Liver (tissue), 3 donors: ENCODE measurements around the gene NAT8L.

Source experiments
- EGR1 ChIP-seq, 2 donors: IDR thresholded peaks; 2 replicates each; pipeline ENCODE4 v1.6.1; 2016 to 2018; ENCODE audit warnings: antibody characterized with exemption in 2 of 2, low read depth in 2 of 2
- GABPA ChIP-seq, 2 donors: IDR thresholded peaks in 1 of 2; conservative IDR thresholded peaks in 1 of 2; 2 replicates each; pipeline ENCODE4 v1.6.1; 2016; ENCODE audit warnings: antibody characterized with exemption in 2 of 2, mild to moderate bottlenecking in 1 of 2, moderate library complexity in 1 of 2
- RAD21 ChIP-seq, 2 donors: IDR thresholded peaks; 2 replicates each; pipeline ENCODE4 v1.6.1; 2016; ENCODE audit warnings: antibody characterized with exemption in 2 of 2, mild to moderate bottlenecking in 2 of 2
- SP1 ChIP-seq: IDR thresholded peaks from 2 replicates; pipeline ENCODE4 v1.6.1; 2018; ENCODE audit warnings: antibody characterized with exemption, mild to moderate bottlenecking
- YY1 ChIP-seq: IDR thresholded peaks from 2 replicates; pipeline ENCODE4 v1.6.1; 2016; ENCODE audit warnings: antibody characterized with exemption, mild to moderate bottlenecking
- TF ChIP-seq, protein P1 (sequence below): fragments of 150-350 bp; IDR thresholded peaks from 2 replicates; pipeline ENCODE4 v1.5.1; 2017; ENCODE audit warnings: improper control_type of control experiment, low read depth, low read length; ENCODE audit not compliant: missing input control
- TF ChIP-seq, protein P2 (sequence below): IDR thresholded peaks from 2 replicates; pipeline ENCODE4 v1.6.1; 2016; ENCODE audit warnings: antibody characterized with exemption, mild to moderate bottlenecking
- TF ChIP-seq, protein P3 (sequence below): IDR thresholded peaks from 2 replicates; pipeline ENCODE4 v1.6.1; 2016; ENCODE audit warnings: antibody characterized with exemption
- TF ChIP-seq, protein P4 (sequence below): IDR thresholded peaks from 2 replicates; pipeline ENCODE4 v1.6.1; 2016; ENCODE audit warnings: antibody characterized with exemption
- TF ChIP-seq, protein P5 (sequence below): IDR thresholded peaks from 2 replicates; pipeline ENCODE4 v1.6.1; 2016; ENCODE audit warnings: antibody characterized with exemption
- donor health status: healthy.
- donor health status: healthy.

DNA sequence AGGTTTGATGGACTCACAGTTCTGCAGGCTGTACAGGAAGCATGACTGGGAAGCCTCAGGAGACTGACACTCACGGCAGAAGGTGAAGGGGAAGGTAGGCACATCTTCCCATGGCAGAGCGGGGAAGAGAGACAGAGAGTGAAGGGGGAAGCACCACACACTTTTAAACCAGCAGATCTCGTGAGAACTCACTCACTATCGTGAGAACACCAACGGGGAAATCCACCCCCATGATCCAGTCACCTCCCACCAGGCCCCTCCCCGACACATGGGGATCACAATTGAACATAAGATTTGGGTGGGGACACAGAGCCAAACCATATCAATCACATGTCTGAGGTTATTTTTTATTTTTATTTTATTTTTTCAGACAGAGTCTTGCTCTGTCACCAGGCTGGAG, 4.9 kb upstream of the NAT8L start:
- TF ChIP-seq, protein P1, sequence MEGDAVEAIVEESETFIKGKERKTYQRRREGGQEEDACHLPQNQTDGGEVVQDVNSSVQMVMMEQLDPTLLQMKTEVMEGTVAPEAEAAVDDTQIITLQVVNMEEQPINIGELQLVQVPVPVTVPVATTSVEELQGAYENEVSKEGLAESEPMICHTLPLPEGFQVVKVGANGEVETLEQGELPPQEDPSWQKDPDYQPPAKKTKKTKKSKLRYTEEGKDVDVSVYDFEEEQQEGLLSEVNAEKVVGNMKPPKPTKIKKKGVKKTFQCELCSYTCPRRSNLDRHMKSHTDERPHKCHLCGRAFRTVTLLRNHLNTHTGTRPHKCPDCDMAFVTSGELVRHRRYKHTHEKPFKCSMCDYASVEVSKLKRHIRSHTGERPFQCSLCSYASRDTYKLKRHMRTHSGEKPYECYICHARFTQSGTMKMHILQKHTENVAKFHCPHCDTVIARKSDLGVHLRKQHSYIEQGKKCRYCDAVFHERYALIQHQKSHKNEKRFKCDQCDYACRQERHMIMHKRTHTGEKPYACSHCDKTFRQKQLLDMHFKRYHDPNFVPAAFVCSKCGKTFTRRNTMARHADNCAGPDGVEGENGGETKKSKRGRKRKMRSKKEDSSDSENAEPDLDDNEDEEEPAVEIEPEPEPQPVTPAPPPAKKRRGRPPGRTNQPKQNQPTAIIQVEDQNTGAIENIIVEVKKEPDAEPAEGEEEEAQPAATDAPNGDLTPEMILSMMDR: no peak
- TF ChIP-seq, protein P2, sequence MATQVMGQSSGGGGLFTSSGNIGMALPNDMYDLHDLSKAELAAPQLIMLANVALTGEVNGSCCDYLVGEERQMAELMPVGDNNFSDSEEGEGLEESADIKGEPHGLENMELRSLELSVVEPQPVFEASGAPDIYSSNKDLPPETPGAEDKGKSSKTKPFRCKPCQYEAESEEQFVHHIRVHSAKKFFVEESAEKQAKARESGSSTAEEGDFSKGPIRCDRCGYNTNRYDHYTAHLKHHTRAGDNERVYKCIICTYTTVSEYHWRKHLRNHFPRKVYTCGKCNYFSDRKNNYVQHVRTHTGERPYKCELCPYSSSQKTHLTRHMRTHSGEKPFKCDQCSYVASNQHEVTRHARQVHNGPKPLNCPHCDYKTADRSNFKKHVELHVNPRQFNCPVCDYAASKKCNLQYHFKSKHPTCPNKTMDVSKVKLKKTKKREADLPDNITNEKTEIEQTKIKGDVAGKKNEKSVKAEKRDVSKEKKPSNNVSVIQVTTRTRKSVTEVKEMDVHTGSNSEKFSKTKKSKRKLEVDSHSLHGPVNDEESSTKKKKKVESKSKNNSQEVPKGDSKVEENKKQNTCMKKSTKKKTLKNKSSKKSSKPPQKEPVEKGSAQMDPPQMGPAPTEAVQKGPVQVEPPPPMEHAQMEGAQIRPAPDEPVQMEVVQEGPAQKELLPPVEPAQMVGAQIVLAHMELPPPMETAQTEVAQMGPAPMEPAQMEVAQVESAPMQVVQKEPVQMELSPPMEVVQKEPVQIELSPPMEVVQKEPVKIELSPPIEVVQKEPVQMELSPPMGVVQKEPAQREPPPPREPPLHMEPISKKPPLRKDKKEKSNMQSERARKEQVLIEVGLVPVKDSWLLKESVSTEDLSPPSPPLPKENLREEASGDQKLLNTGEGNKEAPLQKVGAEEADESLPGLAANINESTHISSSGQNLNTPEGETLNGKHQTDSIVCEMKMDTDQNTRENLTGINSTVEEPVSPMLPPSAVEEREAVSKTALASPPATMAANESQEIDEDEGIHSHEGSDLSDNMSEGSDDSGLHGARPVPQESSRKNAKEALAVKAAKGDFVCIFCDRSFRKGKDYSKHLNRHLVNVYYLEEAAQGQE: no peak
- TF ChIP-seq, protein P3, sequence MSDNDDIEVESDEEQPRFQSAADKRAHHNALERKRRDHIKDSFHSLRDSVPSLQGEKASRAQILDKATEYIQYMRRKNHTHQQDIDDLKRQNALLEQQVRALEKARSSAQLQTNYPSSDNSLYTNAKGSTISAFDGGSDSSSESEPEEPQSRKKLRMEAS: no peak
- no peak for TF ChIP-seq RAD21 (IDR thresholded peaks at IDR 0.05)
- TF ChIP-seq GABPA (IDR thresholded peaks at IDR 0.05 in 1 of 2, conservative IDR thresholded peaks at IDR 0.05 in 1 of 2): no peak
- TF ChIP-seq YY1: no peak
- TF ChIP-seq EGR1 (IDR thresholded peaks at IDR 0.05; ENCODE audit: low read depth in 2 of 2): no peak
- no peak for TF ChIP-seq SP1
- TF ChIP-seq, protein P4, sequence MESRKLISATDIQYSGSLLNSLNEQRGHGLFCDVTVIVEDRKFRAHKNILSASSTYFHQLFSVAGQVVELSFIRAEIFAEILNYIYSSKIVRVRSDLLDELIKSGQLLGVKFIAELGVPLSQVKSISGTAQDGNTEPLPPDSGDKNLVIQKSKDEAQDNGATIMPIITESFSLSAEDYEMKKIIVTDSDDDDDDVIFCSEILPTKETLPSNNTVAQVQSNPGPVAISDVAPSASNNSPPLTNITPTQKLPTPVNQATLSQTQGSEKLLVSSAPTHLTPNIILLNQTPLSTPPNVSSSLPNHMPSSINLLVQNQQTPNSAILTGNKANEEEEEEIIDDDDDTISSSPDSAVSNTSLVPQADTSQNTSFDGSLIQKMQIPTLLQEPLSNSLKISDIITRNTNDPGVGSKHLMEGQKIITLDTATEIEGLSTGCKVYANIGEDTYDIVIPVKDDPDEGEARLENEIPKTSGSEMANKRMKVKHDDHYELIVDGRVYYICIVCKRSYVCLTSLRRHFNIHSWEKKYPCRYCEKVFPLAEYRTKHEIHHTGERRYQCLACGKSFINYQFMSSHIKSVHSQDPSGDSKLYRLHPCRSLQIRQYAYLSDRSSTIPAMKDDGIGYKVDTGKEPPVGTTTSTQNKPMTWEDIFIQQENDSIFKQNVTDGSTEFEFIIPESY: no peak
- TF ChIP-seq, protein P5, sequence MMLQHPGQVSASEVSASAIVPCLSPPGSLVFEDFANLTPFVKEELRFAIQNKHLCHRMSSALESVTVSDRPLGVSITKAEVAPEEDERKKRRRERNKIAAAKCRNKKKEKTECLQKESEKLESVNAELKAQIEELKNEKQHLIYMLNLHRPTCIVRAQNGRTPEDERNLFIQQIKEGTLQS: no peak
